ENCODE results near the gene COQ8A. TPM values are rescaled to one million over a fixed set of nuclear protein-coding genes. Genes with fewer than 3 reads are reported as not detected.
"Not testable (repeated sequence)": the region's sequence is repeated elsewhere in the genome, so short reads cannot be mapped to it uniquely, and the experiment has no call there.

COQ8A gene
- total and polyA plus RNA-seq, 10 of the 15 experiments (the other 5 are each of a cell fraction or from before 2014, with no cell fraction given): 0.72 to 24.8 (median 12.1) TPM

- BruUV-seq (replicated peaks): no TSS peak
- POLR2A ChIA-PET: interaction anchor here (1.2 kb wide), 1 partner anchor 9 kb away, joined by 3 read pairs; no protein-coding TSS in a partner anchor
- intact Hi-C loops (cut with micrococcal nuclease; ENCODE audit: unreplicated experiment) (no loop called here), in situ Hi-C loops (cut with MboI) (no loop called here)
- no peak overlapping the region for H3K9ac ChIP-seq (ENCODE audit: control insufficient read depth, insufficient read depth, low read length)
- RAD21 ChIA-PET (ENCODE audit: unreplicated experiment): no interaction called here
- ATAC-seq (no peak), DNase-seq (ENCODE audit: low read depth, low spot score) (no peak), FAIRE-seq (no peak)
- no peak overlapping the region for H3K4me2 ChIP-seq (ENCODE audit: control insufficient read depth, insufficient read depth)
- no peaks in the 10 kb centered on the region for H4K20me1 ChIP-seq (ENCODE audit: control insufficient read depth, insufficient read depth)
- TF ChIP-seq CUX1 (IDR thresholded peaks at IDR 0.05; ENCODE audit: insufficient replicate concordance, low read depth, low read length): no peak
- TF ChIP-seq CEBPB (IDR thresholded peaks at IDR 0.05; ENCODE audit: borderline replicate concordance in 1 of 2, low read depth in 2 of 2, low read length in 2 of 2): no peak
- TF ChIP-seq NFYB (IDR thresholded peaks at IDR 0.05; ENCODE audit: insufficient read depth, low read depth, low read length): no peak
- CTCF ChIA-PET: no interaction called here
- H3K9me3 ChIP-seq (replicated peaks; ENCODE audit: control insufficient read depth, insufficient read depth, low read length): no peaks in the 10 kb centered on the region; the same call in 2 of the 3 replicates
- no peaks in the 10 kb centered on the region for H3K4me1 ChIP-seq (ENCODE audit: control insufficient read depth, insufficient read depth, low read length)
- H2AFZ ChIP-seq (ENCODE audit: control insufficient read depth, low read depth, low read length): no peak overlapping the region
- SMC1A ChIA-PET (ENCODE audit: uncharacterized antibody, unreplicated experiment): interaction anchor here (1.2 to 1.3 kb wide), 2 partner anchors 9 to 39 kb away, joined by 3 to 4 read pairs; no protein-coding TSS in a partner anchor
- no peak overlapping the region for H3K27ac ChIP-seq (ENCODE audit: control insufficient read depth, insufficient read depth)
- 42% methylated on average over 5 of the region's 5 CpGs for WGBS (ENCODE audit: insufficient coverage, insufficient replicate concordance, low lambda C conversion rate, missing lambda C conversion rate)
- no peak overlapping the region for H3K4me3 ChIP-seq
- H3K36me3 ChIP-seq (ENCODE audit: control insufficient read depth in 2 of 2, insufficient read depth in 2 of 2, low read length in 1 of 2): no peaks in the 10 kb centered on the region
- H3K79me2 ChIP-seq (ENCODE audit: control insufficient read depth, insufficient read depth, low read length): no peaks in the 10 kb centered on the region
- no peaks in the 10 kb centered on the region for H3K27me3 ChIP-seq (replicated peaks in 1 of 2; ENCODE audit: control insufficient read depth in 2 of 2, insufficient read depth in 2 of 2, low read length in 1 of 2)
These were observed 18.6 kb upstream of the COQ8A start for GRCh38 chr1:226921504-226921903.

DNA sequence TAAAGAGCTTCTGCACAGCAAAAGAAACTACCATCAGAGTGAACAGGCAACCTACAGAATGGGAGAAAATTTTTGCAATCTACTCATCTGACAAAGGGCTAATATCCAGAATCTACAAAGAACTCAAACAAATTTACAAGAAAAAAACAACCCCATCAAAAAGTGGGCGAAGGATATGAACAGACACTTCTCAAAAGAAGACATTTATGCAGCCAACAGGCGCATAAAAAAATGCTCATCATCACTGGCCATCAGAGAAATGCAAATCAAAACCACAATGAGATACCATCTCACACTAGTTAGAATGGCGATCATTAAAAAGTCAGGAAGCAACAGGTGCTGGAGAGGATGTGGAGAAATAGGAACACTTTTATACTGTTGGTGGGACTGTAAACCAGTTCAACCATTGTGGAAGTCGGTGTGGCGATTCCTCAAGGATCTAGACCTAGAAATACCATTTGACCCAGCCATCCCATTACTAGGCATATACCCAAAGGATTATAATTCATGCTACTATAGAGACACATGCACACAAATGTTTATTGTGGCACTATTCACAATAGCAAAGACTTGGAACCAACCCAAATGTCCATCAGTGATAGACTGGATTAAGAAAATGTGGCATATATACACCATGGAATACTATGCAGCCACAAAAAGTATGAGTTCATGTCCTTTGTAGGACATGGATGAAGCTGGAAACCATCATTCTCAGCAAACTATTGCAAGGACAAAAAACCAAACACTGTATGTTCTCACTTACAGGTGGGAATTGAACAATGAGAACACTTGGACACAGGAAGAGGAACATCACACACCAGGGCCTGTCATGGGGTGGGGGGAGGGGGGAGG, 10.6 kb upstream of the COQ8A start:
- H3K4me3 ChIP-seq; in situ Hi-C loops (cut with MboI); H3K4me2 ChIP-seq (ENCODE audit: control insufficient read depth, insufficient read depth); H3K27me3 ChIP-seq (replicated peaks in 1 of 2; ENCODE audit: control insufficient read depth in 2 of 2, insufficient read depth in 2 of 2, low read length in 1 of 2); H3K79me2 ChIP-seq (ENCODE audit: control insufficient read depth, insufficient read depth, low read length); DNase-seq (ENCODE audit: low read depth, low spot score); H3K9me3 ChIP-seq (replicated peaks; ENCODE audit: control insufficient read depth, insufficient read depth, low read length); H3K27ac ChIP-seq (ENCODE audit: control insufficient read depth, insufficient read depth); SMC1A ChIA-PET (ENCODE audit: uncharacterized antibody, unreplicated experiment); ATAC-seq; intact Hi-C loops (cut with micrococcal nuclease; ENCODE audit: unreplicated experiment); H2AFZ ChIP-seq (ENCODE audit: control insufficient read depth, low read depth, low read length); H3K9ac ChIP-seq (ENCODE audit: control insufficient read depth, insufficient read depth, low read length); POLR2A ChIA-PET; CTCF ChIA-PET; H3K36me3 ChIP-seq (ENCODE audit: control insufficient read depth in 2 of 2, insufficient read depth in 2 of 2, low read length in 1 of 2); H4K20me1 ChIP-seq (ENCODE audit: control insufficient read depth, insufficient read depth); H3K4me1 ChIP-seq (ENCODE audit: control insufficient read depth, insufficient read depth, low read length); FAIRE-seq; RAD21 ChIA-PET (ENCODE audit: unreplicated experiment); BruUV-seq (replicated peaks): not testable (repeated sequence)
- 34% methylated on average over 5 of the region's 5 CpGs for WGBS (ENCODE audit: insufficient coverage, insufficient replicate concordance, low lambda C conversion rate, missing lambda C conversion rate)

All from GM12878 (cell line).